GM13976 (cell line): Measurements from ENCODE around the gene PTPN1.

Experiments used
- DNase-seq: peaks from one replicate; pipeline ENCODE4 v3.0.0; 2012; ENCODE audit warnings: low spot score
- in situ Hi-C: fragments of 300-500 bp; cut with MboI; formaldehyde crosslinking; loops from one replicate; pipeline ENCODE4 v1.12.0; 2022; ENCODE audit warnings: low sequenced_read_pairs, mixed read lengths, inconsistent platforms; ENCODE audit not compliant: unreplicated experiment
- TF ChIP-seq, protein P1 (sequence below): IDR thresholded peaks from 2 replicates; pipeline ENCODE4 v1.5.1; 2012; ENCODE audit warnings: borderline replicate concordance, mild to moderate bottlenecking; ENCODE audit not compliant: insufficient read depth; ENCODE audit errors: extremely low read depth, missing control alignments, control extremely low read depth

The PTPN1 gene

DNA sequence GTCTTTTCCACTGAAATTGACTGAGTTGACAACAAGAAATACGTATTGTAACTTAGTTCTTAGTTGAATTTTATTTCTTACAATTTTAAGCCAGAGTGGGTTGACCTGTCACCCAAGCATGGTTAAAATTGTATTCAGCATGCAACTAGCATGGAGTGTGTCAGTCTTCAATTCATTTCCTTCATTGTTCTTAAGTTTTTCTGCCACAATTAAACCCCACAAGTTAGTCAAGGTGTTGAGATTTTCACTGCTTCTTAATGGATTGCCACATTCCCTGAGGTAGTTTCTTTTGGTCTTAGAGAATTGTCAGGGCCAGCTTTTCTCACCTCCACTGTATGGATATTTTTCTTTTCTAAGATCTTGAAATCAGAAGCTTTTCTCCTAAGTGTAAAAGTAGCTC lies 2.1 kb downstream of the PTPN1 start:
- in situ Hi-C loops: no loop called here
- TF ChIP-seq, protein P1, sequence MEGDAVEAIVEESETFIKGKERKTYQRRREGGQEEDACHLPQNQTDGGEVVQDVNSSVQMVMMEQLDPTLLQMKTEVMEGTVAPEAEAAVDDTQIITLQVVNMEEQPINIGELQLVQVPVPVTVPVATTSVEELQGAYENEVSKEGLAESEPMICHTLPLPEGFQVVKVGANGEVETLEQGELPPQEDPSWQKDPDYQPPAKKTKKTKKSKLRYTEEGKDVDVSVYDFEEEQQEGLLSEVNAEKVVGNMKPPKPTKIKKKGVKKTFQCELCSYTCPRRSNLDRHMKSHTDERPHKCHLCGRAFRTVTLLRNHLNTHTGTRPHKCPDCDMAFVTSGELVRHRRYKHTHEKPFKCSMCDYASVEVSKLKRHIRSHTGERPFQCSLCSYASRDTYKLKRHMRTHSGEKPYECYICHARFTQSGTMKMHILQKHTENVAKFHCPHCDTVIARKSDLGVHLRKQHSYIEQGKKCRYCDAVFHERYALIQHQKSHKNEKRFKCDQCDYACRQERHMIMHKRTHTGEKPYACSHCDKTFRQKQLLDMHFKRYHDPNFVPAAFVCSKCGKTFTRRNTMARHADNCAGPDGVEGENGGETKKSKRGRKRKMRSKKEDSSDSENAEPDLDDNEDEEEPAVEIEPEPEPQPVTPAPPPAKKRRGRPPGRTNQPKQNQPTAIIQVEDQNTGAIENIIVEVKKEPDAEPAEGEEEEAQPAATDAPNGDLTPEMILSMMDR: no peak
- DNase-seq: no peak

DNA sequence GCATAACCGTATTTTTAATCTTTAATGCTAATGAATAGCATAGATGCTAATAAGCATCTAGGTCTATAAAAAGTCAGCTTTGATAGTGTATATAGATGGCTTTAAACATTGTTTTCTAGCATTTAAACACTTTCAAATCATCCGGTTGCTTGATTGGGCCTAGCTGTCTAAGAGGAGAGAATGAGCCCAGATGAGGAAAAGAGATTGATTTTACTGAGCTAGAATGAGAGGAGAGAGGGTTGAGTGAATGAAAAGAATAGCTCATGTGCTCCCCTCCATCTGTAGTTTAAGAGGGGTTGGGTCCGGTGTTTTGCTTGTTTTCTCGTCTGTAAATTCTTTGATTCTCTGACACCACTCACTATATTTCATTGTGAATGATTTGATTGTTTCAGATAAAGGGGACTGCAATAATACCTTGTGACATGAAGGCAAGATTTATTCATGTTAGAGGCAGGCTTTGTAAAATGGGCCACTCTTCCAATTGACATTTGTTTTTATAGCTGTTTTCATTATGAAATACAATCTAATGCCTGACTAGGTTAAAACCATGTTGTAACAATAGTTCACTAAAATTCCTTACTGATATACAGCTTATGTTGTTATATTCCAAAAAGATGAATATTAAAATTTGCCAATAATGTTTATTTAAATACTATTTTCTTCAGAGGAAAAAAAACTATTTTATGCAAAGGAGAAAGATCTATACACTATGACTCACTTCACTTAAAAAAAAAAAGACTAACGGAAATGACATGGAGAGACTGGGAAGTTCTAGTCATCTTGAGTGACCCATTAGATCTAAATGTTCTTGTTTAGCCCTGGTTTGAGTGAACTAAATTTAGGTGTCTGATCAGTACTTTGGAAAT lies 3.2 kb downstream of the PTPN1 start:
- TF ChIP-seq, protein P1: no peak

DNA sequence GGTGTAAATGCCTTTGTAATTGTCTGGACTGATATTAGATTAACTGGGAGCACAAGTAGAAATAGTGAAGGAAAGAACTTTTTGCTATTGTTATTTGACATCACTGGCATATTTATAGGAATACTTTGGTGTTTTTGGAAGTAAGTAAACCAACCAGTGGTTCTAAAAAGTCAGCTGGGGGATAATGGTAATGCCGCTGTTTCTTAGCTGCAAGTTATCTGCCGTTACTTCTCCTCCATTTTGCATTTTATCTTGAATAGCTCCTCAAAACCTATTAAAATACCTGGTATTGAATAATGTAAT lies 3.8 kb downstream of the PTPN1 start:
- TF ChIP-seq, protein P1: no peak
- no peak for DNase-seq
- in situ Hi-C loops: no loop called here

More for the DNA sequence above, 3.2 kb downstream of the PTPN1 start:
- no peak for DNase-seq
- in situ Hi-C loops: no loop called here

DNA sequence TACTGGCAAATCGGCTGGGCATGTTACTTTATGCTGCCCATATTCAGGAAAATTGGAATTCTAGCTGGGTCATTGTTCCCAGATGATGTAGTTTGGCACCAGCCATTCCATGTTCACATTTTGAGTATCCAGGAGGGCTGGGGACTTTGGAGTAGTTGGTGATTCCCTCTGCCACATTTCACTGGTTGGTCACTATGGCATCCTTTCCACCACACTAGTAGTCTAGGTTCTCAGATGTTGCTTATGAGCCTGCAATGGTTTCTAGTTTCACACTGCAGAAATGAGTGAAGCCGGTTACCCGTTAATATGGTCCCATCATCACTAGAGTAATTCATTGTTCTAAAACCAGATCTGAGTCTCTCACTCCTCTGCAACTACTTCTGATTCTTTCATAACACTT lies 4.6 kb downstream of the PTPN1 start:
- no peak for DNase-seq
- TF ChIP-seq, protein P1: no peak
- in situ Hi-C loops: no loop called here

DNA sequence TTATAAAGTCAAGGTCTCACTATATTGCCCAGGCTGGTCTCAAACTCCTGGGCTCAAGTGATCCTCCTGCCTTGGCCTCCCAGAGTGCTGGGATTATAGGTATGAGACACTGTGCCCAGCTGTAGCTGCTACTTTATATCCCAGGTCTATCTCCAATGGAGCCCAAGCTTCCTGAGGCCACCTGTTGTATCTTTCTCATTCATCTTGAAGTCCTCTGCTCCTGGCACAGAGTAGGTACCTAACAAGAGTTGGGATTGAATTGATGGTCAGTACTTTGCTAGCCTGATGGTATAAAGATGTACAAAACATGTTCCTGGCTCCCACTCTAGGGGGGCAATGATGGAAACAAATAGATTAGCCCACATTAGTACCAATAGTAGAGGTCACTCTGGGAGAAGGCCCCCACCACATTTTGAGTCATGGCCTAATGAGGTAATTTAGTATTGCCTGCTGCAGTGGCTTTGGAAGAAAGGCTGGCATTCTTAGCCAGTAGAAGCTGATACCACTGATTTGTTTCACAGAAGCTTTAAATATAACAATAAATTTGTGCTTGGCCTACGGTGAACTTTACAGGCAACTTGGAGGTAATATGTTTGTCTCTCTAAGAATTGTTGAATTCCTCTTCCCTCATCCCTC lies 5.4 kb downstream of the PTPN1 start:
- in situ Hi-C loops: no loop called here
- no peak for DNase-seq
- TF ChIP-seq, protein P1: no peak

DNA sequence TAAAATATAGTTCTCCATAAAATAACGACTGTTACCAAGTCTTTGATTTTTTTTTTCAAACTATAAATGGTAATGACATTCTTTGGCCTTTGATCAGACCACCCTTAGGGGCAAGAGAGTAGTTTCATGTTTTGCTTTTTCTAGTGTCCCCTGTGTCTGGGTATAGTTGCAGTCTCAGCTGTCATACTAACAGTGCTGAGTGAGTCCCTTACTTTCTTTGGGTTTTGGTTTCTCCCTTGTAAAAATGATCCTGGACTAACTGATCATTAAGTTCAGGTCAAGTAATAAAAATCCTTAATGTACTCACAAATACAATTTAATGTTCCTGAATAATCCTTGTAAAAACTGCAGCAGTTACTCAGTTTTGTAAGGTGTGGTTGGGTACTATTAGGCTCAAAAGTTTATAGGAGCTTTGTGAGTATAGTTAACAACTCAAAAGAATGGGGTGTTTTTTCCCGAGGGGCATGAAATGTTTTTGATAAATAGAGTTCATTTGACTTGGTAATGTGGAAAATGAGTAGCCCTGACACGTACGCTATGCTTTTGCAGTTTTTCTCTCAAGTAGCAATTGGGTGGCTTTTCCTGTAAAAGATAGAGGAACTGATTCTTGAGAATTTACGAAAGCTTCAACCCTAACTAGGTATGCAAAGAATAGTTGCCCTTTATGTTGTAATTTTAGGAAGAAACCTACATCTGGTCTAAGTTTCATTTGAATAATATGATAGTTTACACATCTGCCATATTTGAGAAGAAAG lies 6.2 kb downstream of the PTPN1 start:
- TF ChIP-seq, protein P1: no peak
- in situ Hi-C loops: no loop called here
- peak; percentile 26 for DNase-seq
